Right lobe of liver (tissue), 6 donors: ENCODE results near the gene TPPP3. TPM values are rescaled to one million over a fixed set of nuclear protein-coding genes. Genes with fewer than 3 reads are reported as not detected.

Source experiments
- ATAC-seq, 4 donors: fragments of 200-7000 bp; cut with Tn5 transposase; one replicate each; pipeline ENCODE4 v1.9.1; 2020; ENCODE audit warnings: mild to moderate bottlenecking in 4 of 4, moderate library complexity in 4 of 4
- DNase-seq, 3 donors: peaks; one replicate each; pipeline ENCODE4 v3.0.0-alpha.2; 2020
- H3K27ac ChIP-seq, 3 donors: fragments of 200-600 bp; one replicate each; pipeline ENCODE4 v1.8.0; 2022
- H3K27me3 ChIP-seq, 2 donors: fragments of 200-600 bp; one replicate each; pipeline ENCODE4 v1.8.0; 2022
- H3K36me3 ChIP-seq, 4 donors: fragments of 200-600 bp; sonication (generic) in 1 of 4; one replicate each; pipeline versions ENCODE4 v1.5.1 to v1.8.0; 2017 to 2022; ENCODE audit warnings: control low read depth in 1 of 4
- H3K4me1 ChIP-seq, 4 donors: fragments of 200-600 bp; sonication (generic) in 1 of 4; one replicate each; pipeline versions ENCODE4 v1.5.1 to v1.8.0; 2017 to 2022; ENCODE audit warnings: control low read depth in 1 of 4
- H3K4me3 ChIP-seq, 3 donors: fragments of 200-600 bp; one replicate each; pipeline ENCODE4 v1.8.0; 2022
- H3K9me3 ChIP-seq, 4 donors: fragments of 200-600 bp; sonication (generic) in 1 of 4; one replicate each; pipeline versions ENCODE4 v1.5.1 to v1.8.0; 2017 to 2022; ENCODE audit warnings: control low read depth in 1 of 4
- CTCF ChIP-seq, 4 donors: fragments of 200-600 bp in 3 of 4; fragments of 450-650 bp in 1 of 4; IDR thresholded peaks; one replicate each; pipeline versions ENCODE4 v1.5.1 to v1.8.0; 2016 to 2022; ENCODE audit warnings: antibody characterized with exemption in 4 of 4, mild to moderate bottlenecking in 2 of 4
- POLR2A ChIP-seq: fragments of 450-650 bp; IDR thresholded peaks from one replicate; pipeline ENCODE4 v1.6.1; 2017; ENCODE audit warnings: antibody characterized with exemption, mild to moderate bottlenecking
- WGBS: methylation state at CpG from one replicate; pipeline ENCODE4 v1.1.6; 2018; ENCODE audit warnings: low coverage, low lambda C conversion rate; ENCODE audit not compliant: insufficient coverage; ENCODE audit errors: missing lambda C conversion rate; 5-methylcytosine and 5-hydroxymethylcytosine counted together
- intact Hi-C, 2 donors: fragments of 100-400 bp; cut with DNase I; formaldehyde crosslinking; loops; one replicate each; pipeline versions ENCODE4 v1.11.2 to v1.14.1; 2022
- long read RNA-seq: library from polyadenylated mRNA; unstranded; transcript quantifications from one replicate; pipeline ENCODE4 v2.0.0, GENCODE V29; 2019
- total RNA-seq, 6 experiments: library from RNA; depleted of rRNA in 2 of 6; stranded (reverse); fragments of >200 nt in 2 of 6; fragmentation: NEBNext Ultra II Directional in 3 of 6; extraction: Animal tissue kit (Norgen Biotek cat#: 25700) in 3 of 6; gene quantifications; one replicate each; pipeline versions ENCODE4 v1.1.0 to v1.2.4, GENCODE V29; 2016 to 2023
- donor health status: DM: no; HTN: yes; CAD: no.
- donor health status: DM: no; HTN: no; CAD: no.
- donor health status: DM: no; HTN: no; CAD: no.
- donor health status: DM: no; HTN: yes; CAD: no.
- donor health status: DM: no; HTN: yes; CAD: no.

The TPPP3 gene
- total RNA-seq, result under 1 TPM in 5 of 6 experiments, not detected in 1; 0.24 to 0.65 (median 0.37) TPM
- long read RNA-seq, result 0 reads

- H3K4me1 ChIP-seq, result peaks cover 0 to 5% (median 0%) of the 10 kb centered on the region in 4 donors
- TF ChIP-seq CTCF (IDR thresholded peaks at IDR 0.05) (peak; percentile 40 to 49 (median 46)), POLR2A (no peak)
- no peaks in the 10 kb centered on the region for H3K36me3 ChIP-seq
- intact Hi-C loops, result loop anchor here in 1 of 2 donors (10.0 kb wide), 1 partner anchor 138 kb away; no protein-coding TSS in a partner anchor
- peak within 1 kb of the TSS in 1 of 3 donors; percentile 19 for H3K27ac ChIP-seq
- H3K27me3 ChIP-seq, result no peaks in the 10 kb centered on the region
- ATAC-seq, result peak; percentile 65 to 74 (median 68)
- DNase-seq, result peak; percentile 71 to 77 (median 75)
- 0% methylated on average over 4 of the region's 56 CpGs for WGBS
- H3K9me3 ChIP-seq, result no peaks in the 10 kb centered on the region
- H3K4me3 ChIP-seq, result peak within 1 kb of the TSS in 1 of 3 donors; percentile 6
Observed at GRCh38 chr16:67393111-67393787, at the start of gene TPPP3. TSS of gene TPPP3 (minus strand) at chr16:67393498. CDS start at chr16:67391111, 2,387 bp downstream.

- DNase-seq, result no peak
- H3K27ac ChIP-seq, result peak overlapping the region in 1 of 3 donors; percentile 0
- H3K9me3 ChIP-seq, result no peaks in the 10 kb centered on the region
- 74% methylated on average over 8 of the region's 13 CpGs for WGBS
- no peak for ATAC-seq
- TF ChIP-seq POLR2A (no peak), CTCF (IDR thresholded peaks at IDR 0.05) (no peak)
- H3K4me3 ChIP-seq, result no peak overlapping the region
- H3K4me1 ChIP-seq, result peaks cover 5 to 66% (median 44%) of the 10 kb centered on the region in 4 donors
- H3K36me3 ChIP-seq, result peaks cover 0 to 3% (median 0%) of the 10 kb centered on the region in 4 donors
- intact Hi-C loops, result no loop called here
- H3K27me3 ChIP-seq, result no peaks in the 10 kb centered on the region
Observed at GRCh38 chr16:67442581-67443255, 49.4 kb upstream of the TPPP3 start.

- Histone ChIP-seq H3K27me3 (no peaks in the 10 kb centered on the region), H3K9me3 (no peaks in the 10 kb centered on the region), H3K4me1 (peaks cover 5 to 58% (median 38%) of the 10 kb centered on the region in 4 donors), H3K36me3 (peaks cover 0 to 3% (median 0%) of the 10 kb centered on the region in 4 donors), H3K4me3 (no peak overlapping the region), H3K27ac (no peak overlapping the region)
- peak in 3 of 4 donors; percentile 28 to 56 (median 32) for ATAC-seq
- peak; percentile 53 to 86 (median 82) for DNase-seq
- TF ChIP-seq CTCF (IDR thresholded peaks at IDR 0.05) (no peak), POLR2A (no peak)
- intact Hi-C loops, result no loop called here
- 48% methylated on average over 2 of the region's 5 CpGs for WGBS
Observed at GRCh38 chr16:67441907-67442306, 48.6 kb upstream of the TPPP3 start.

- peaks cover 0 to 3% (median 0%) of the 10 kb centered on the region in 4 donors for H3K36me3 ChIP-seq
- peak in 3 of 4 donors; percentile 35 to 48 (median 37) for ATAC-seq
- H3K4me3 ChIP-seq, result no peak overlapping the region
- H3K9me3 ChIP-seq, result no peaks in the 10 kb centered on the region
- peaks cover 5 to 52% (median 32%) of the 10 kb centered on the region in 4 donors for H3K4me1 ChIP-seq
- intact Hi-C loops, result no loop called here
- TF ChIP-seq CTCF (IDR thresholded peaks at IDR 0.05) (no peak), POLR2A (no peak)
- no peak overlapping the region for H3K27ac ChIP-seq
- H3K27me3 ChIP-seq, result no peaks in the 10 kb centered on the region
- 27% methylated on average over 6 of the region's 17 CpGs for WGBS
- DNase-seq, result peak; percentile 74 to 87 (median 81)
Observed at GRCh38 chr16:67441271-67441753, 48.0 kb upstream of the TPPP3 start.
